H1 (cell line): Measurements from ENCODE around the gene TMBIM6. TPM values are rescaled to one million over a fixed set of nuclear protein-coding genes. Genes with fewer than 3 reads are reported as not detected.

Experiments used
- CTCF ChIA-PET: fragments of 300-600 bp; sonication (Branson Sonifier 250); formaldehyde crosslinking; loops from one replicate; lab custom pipeline; 2021; ENCODE audit not compliant: partially characterized antibody; lab: Charles Lee
- POLR2A ChIA-PET: fragments of 300-600 bp; sonication (Branson Sonifier 250); formaldehyde crosslinking; loops from one replicate; lab custom pipeline; 2021; ENCODE audit warnings: inconsistent platforms; ENCODE audit not compliant: partially characterized antibody; lab: Charles Lee
- DNase-seq, 2 experiments: peaks; one replicate each; pipeline versions ENCODE4 v3.0.0 to v3.0.0-alpha.2; 2010 to 2022; ENCODE audit warnings: low spot score in 2 of 2, low read depth in 1 of 2, mixed read lengths in 1 of 2
- FAIRE-seq: peaks from 2 replicates; lab custom pipeline; 2011; peaks lifted over from hg19 to GRCh38; lab: Jason Lieb, UNC
- H2AFZ ChIP-seq: 2 replicates; pipeline ENCODE4 v1.8.1; 2012; ENCODE audit warnings: low read length, inconsistent platforms
- H2AK5ac ChIP-seq: 2 replicates; pipeline ENCODE4 v1.6.1; 2013; ENCODE audit warnings: low read depth, low read length
- H2BK120ac ChIP-seq: replicated peaks from 2 replicates; pipeline ENCODE3; 2013; ENCODE audit warnings: low read depth, low read length, inconsistent platforms
- H2BK12ac ChIP-seq: 2 replicates; pipeline ENCODE4 v1.6.1; 2013; ENCODE audit warnings: low read depth, low read length
- H2BK15ac ChIP-seq: 2 replicates; pipeline ENCODE4 v1.6.1; 2013; ENCODE audit warnings: low read length
- H2BK20ac ChIP-seq: 2 replicates; pipeline ENCODE4 v1.6.1; 2013; ENCODE audit warnings: low read length
- H2BK5ac ChIP-seq: 2 replicates; pipeline ENCODE4 v1.6.1; 2013; ENCODE audit warnings: low read depth, low read length
- H3K14ac ChIP-seq: 2 replicates; pipeline ENCODE4 v1.6.1; 2013; ENCODE audit warnings: inconsistent platforms; ENCODE audit not compliant: insufficient read length
- H3K18ac ChIP-seq: 2 replicates; pipeline ENCODE4 v1.6.1; 2013; ENCODE audit warnings: low read length; ENCODE audit errors: extremely low read depth
- H3K23ac ChIP-seq: 2 replicates; pipeline ENCODE4 v1.6.1; 2013; ENCODE audit warnings: inconsistent platforms; ENCODE audit not compliant: insufficient read length
- H3K23me2 ChIP-seq: 2 replicates; pipeline ENCODE4 v1.6.1; 2013; ENCODE audit warnings: low read depth, low read length
- H3K27ac ChIP-seq: 2 replicates; pipeline ENCODE4 v1.6.1; 2011; ENCODE audit warnings: low read depth, low read length, inconsistent platforms
- H3K27me3 ChIP-seq, 4 experiments: replicated peaks in 1 of 4; 1 replicate in 1 of 4; 2 replicates in 3 of 4; pipeline versions ENCODE4 v1.6.1 to v1.8.1; 2011 to 2013; ENCODE audit warnings: low read length in 3 of 4, mild to moderate bottlenecking in 3 of 4, inconsistent platforms in 2 of 4, mixed read lengths in 2 of 4, moderate library complexity in 1 of 4; ENCODE audit not compliant: control insufficient read depth in 3 of 4, insufficient read depth in 3 of 4; ENCODE audit errors: extremely low read depth in 1 of 4
- H3K36me3 ChIP-seq, 4 experiments: 2 replicates each; pipeline versions ENCODE4 v1.6.1 to v1.8.1; 2011 to 2013; ENCODE audit warnings: mild to moderate bottlenecking in 4 of 4, low read length in 3 of 4, moderate library complexity in 2 of 4, control low read depth in 1 of 4, inconsistent platforms in 1 of 4; ENCODE audit not compliant: insufficient read depth in 4 of 4, control insufficient read depth in 2 of 4
- H3K4ac ChIP-seq: replicated peaks from 2 replicates; pipeline ENCODE3; 2013; ENCODE audit warnings: low read length, low read depth, mixed read lengths, inconsistent platforms; ENCODE audit not compliant: insufficient read length
- H3K4me1 ChIP-seq, 4 experiments: replicated peaks in 1 of 4; 1 replicate in 1 of 4; 2 replicates in 3 of 4; pipeline versions ENCODE4 v1.6.1 to v1.8.1; 2011 to 2013; ENCODE audit warnings: low read length in 3 of 4, inconsistent platforms in 2 of 4, mixed read lengths in 1 of 4; ENCODE audit not compliant: insufficient read depth in 4 of 4, control insufficient read depth in 3 of 4
- H3K4me2 ChIP-seq, 2 experiments: 2 replicates each; pipeline versions ENCODE4 v1.6.1 to v1.8.1; 2011 to 2013; ENCODE audit warnings: low read depth in 2 of 2, low read length in 2 of 2, control low read depth in 1 of 2, inconsistent platforms in 1 of 2, mild to moderate bottlenecking in 1 of 2; ENCODE audit not compliant: insufficient read depth in 1 of 2
- H3K4me3 ChIP-seq, 4 experiments: fragments of 200-600, 300-600 bp in 1 of 4; sonication (generic), shearing (Covaris generic), sonication (Bioruptor Twin) in 1 of 4; 2 replicates each; pipeline versions ENCODE4 v1.5.1 to v1.8.1; 2011 to 2016; ENCODE audit warnings: low read length in 4 of 4, low read depth in 3 of 4, control low read depth in 2 of 4, inconsistent platforms in 2 of 4, mild to moderate bottlenecking in 2 of 4, mixed read lengths in 1 of 4, moderate library complexity in 1 of 4; ENCODE audit not compliant: insufficient read depth in 2 of 4; ENCODE audit errors: extremely low read depth in 1 of 4
- H3K56ac ChIP-seq: replicated peaks from 2 replicates; pipeline ENCODE3; 2013; ENCODE audit warnings: low read depth, mild to moderate bottlenecking, mixed read lengths, low read length, inconsistent platforms; ENCODE audit not compliant: insufficient read length
- H3K79me1 ChIP-seq: 2 replicates; pipeline ENCODE4 v1.6.1; 2013; ENCODE audit warnings: low read depth, low read length, control low read depth
- H3K79me2 ChIP-seq, 2 experiments: 2 replicates each; pipeline versions ENCODE4 v1.6.1 to v1.8.1; 2012 to 2013; ENCODE audit warnings: low read length in 2 of 2, mild to moderate bottlenecking in 2 of 2, inconsistent platforms in 1 of 2; ENCODE audit not compliant: insufficient read depth in 2 of 2, control insufficient read depth in 1 of 2
- H3K9ac ChIP-seq, 4 experiments: replicated peaks in 1 of 4; 1 replicate in 1 of 4; 2 replicates in 3 of 4; pipeline versions ENCODE4 v1.6.1 to v1.8.1; 2011 to 2013; ENCODE audit warnings: low read depth in 3 of 4, low read length in 3 of 4, control low read depth in 2 of 4, mild to moderate bottlenecking in 2 of 4, moderate library complexity in 2 of 4, inconsistent platforms in 1 of 4; ENCODE audit errors: extremely low read depth in 1 of 4
- H3K9me3 ChIP-seq, 2 experiments: 2 replicates each; pipeline versions ENCODE4 v1.6.1 to v1.8.1; 2012 to 2013; ENCODE audit warnings: mild to moderate bottlenecking in 2 of 2, moderate library complexity in 2 of 2, control low read depth in 1 of 2, inconsistent platforms in 1 of 2, low read depth in 1 of 2, low read length in 1 of 2, mixed read lengths in 1 of 2; ENCODE audit not compliant: insufficient read depth in 2 of 2
- H4K20me1 ChIP-seq, 2 experiments: replicated peaks in 1 of 2; 2 replicates each; pipeline versions ENCODE3 to v1.8.1; 2011 to 2013; ENCODE audit warnings: inconsistent platforms in 2 of 2, low read length in 2 of 2, mild to moderate bottlenecking in 1 of 2; ENCODE audit not compliant: insufficient read depth in 2 of 2, control insufficient read depth in 1 of 2
- H4K5ac ChIP-seq: 2 replicates; pipeline ENCODE4 v1.6.1; 2013; ENCODE audit warnings: low read length, low read depth, mixed read lengths, inconsistent platforms; ENCODE audit not compliant: insufficient read length
- H4K8ac ChIP-seq: 2 replicates; pipeline ENCODE4 v1.8.0; 2013; ENCODE audit warnings: mild to moderate bottlenecking, moderate library complexity, low read length, inconsistent platforms; ENCODE audit not compliant: insufficient read depth; ENCODE audit errors: extremely low read depth
- H4K91ac ChIP-seq: replicated peaks from 2 replicates; pipeline ENCODE3; 2013; ENCODE audit warnings: low read length, mixed read lengths, inconsistent platforms; ENCODE audit not compliant: insufficient read length
- POLR2AphosphoS5 ChIP-seq: IDR thresholded peaks from 2 replicates; pipeline ENCODE4 v1.6.1; 2011; ENCODE audit warnings: low read depth, low read length
- WGBS, 2 experiments: shearing (Covaris generic) in 1 of 2; methylation state at CpG; one replicate each; pipeline versions ENCODE4 v1.1.6 to v1.1.7; 2013 to 2015; ENCODE audit warnings: low lambda C conversion rate in 2 of 2, mixed read lengths in 2 of 2, inconsistent platforms in 1 of 2, low coverage in 1 of 2, missing lambda C conversion rate in 1 of 2; ENCODE audit not compliant: insufficient replicate concordance in 2 of 2, insufficient coverage in 1 of 2, insufficient read length in 1 of 2; ENCODE audit errors: extremely low coverage in 1 of 2, missing lambda C conversion rate in 1 of 2; 5-methylcytosine and 5-hydroxymethylcytosine counted together
- polyA plus RNA-seq, 7 experiments: library from polyadenylated mRNA; depleted of rRNA in 3 of 7; stranded (reverse) in 5 of 7; unstranded in 2 of 7; fragments of >200 nt in 5 of 7; fragments of 200-250 nt in 2 of 7; gene quantifications; 1 replicate in 5 of 7; 2 replicates in 1 of 7; 4 replicates in 1 of 7; pipeline versions ENCODE4 v1.2.1 to v1.2.3, GENCODE V29; 2011 to 2013; ENCODE audit warnings: missing spikeins in 2 of 7, mixed read lengths in 2 of 7
- total RNA-seq: library from RNA; stranded (reverse); fragmentation: NEBNext Ultra II Directional; extraction: Animal tissue kit (Norgen Biotek cat#: 25700); gene quantifications from 2 replicates; pipeline ENCODE4 v1.2.1, GENCODE V29; 2021

Gene TMBIM6
- total and polyA plus RNA-seq, 2 of the 8 experiments (the other 6 are each of a cell fraction or from before 2014, with no cell fraction given): 423 to 556 TPM

GRCh38 chr12:49748306-49748705 is 6.9 kb downstream of the TMBIM6 start:
- Histone ChIP-seq H3K9ac (no peak overlapping the region), H2BK12ac (no peak overlapping the region), H4K91ac (no peak overlapping the region), H3K4me1 (peaks cover 0 to 7% (median 3%) of the 10 kb centered on the region in 4 experiments; a peak in 4 of 7 replicates), H2BK120ac (no peak overlapping the region), H3K9me3 (no peaks in the 10 kb centered on the region), H3K36me3 (peaks cover 6 to 20% (median 8%) of the 10 kb centered on the region in 4 experiments; a peak in 7 of 8 replicates), H3K18ac (no peak overlapping the region), H3K23ac (no peak overlapping the region), H3K79me2 (peaks cover 48 to 99% of the 10 kb centered on the region in 2 experiments), H3K23me2 (no peaks in the 10 kb centered on the region), H2BK15ac (no peak overlapping the region), H3K56ac (no peak overlapping the region), H2BK20ac (no peak overlapping the region), H3K27ac (no peak overlapping the region), H3K4me2 (no peak overlapping the region; a peak in 1 of 4 replicates), H3K27me3 (no peaks in the 10 kb centered on the region; a peak in 1 of 7 replicates), H4K8ac (no peak overlapping the region), H2AFZ (no peak overlapping the region), H3K79me1 (peaks cover 8% of the 10 kb centered on the region), H2BK5ac (no peak overlapping the region), H4K20me1 (peaks cover 40 to 44% of the 10 kb centered on the region in 2 experiments), H3K4ac (no peak overlapping the region), H2AK5ac (no peak overlapping the region), H3K4me3 (no peak overlapping the region), H3K14ac (no peak overlapping the region), H4K5ac (no peak overlapping the region)
- FAIRE-seq (no peak), DNase-seq (no peak)
- CTCF ChIA-PET: interaction anchor here (0.7 to 3.2 kb wide), 10 partner anchors 15 to 194 kb away, joined by 3 to 18 read pairs (median 3); no protein-coding TSS in a partner anchor
- WGBS, 2 experiments: 58% methylated on average over 1 of the region's 1 CpG; no CpG with 5 or more reads in 1 of the 2 experiments
- POLR2A ChIA-PET: interaction anchor here (1.3 to 2.5 kb wide), 4 partner anchors 9 to 49 kb away, joined by 4 to 11 read pairs (median 6); no protein-coding TSS in a partner anchor
- no peak for TF ChIP-seq POLR2AphosphoS5
